Natural killer cell treated with Interleukin-12 subunit alpha and Interleukin-12 subunit beta and Interleukin-15 and Interleukin-18, amount 100 ng/mL, for 72 hours (primary cell): Measurements from ENCODE around the gene TSSK6. TPM values are rescaled to one million over a fixed set of nuclear protein-coding genes. Genes with fewer than 3 reads are reported as not detected.
A peak's percentile ranks its signal among the peaks of the same experiment; 100 is the strongest.

ENCODE experiments used
- ATAC-seq, 2 donors: fragments of 150-1000 bp; cut with Tn5 transposase in 1 of 2; sonication (Bioruptor Pico), chemical (Tn5 transposase) in 1 of 2; 2 replicates each; pipeline ENCODE4 v1.10.0; 2021
- DNase-seq: peaks from one replicate; pipeline ENCODE4 v3.0.0; 2022; ENCODE audit warnings: low spot score
- H3K27ac Mint-ChIP-seq, 2 donors: 1 replicate in 1 of 2; 2 replicates in 1 of 2; pipeline ENCODE4 v1.8.0; 2022; ENCODE audit warnings: mixed read lengths in 2 of 2, mild to moderate bottlenecking in 1 of 2, moderate library complexity in 1 of 2
- H3K27me3 Mint-ChIP-seq, 2 donors: 1 replicate in 1 of 2; 2 replicates in 1 of 2; pipeline ENCODE4 v1.8.0; 2022; ENCODE audit warnings: mixed read lengths in 2 of 2
- H3K36me3 Mint-ChIP-seq: one replicate; pipeline ENCODE4 v1.8.0; 2022; ENCODE audit warnings: mixed read lengths
- H3K4me1 Mint-ChIP-seq, 2 donors: 1 replicate in 1 of 2; 2 replicates in 1 of 2; pipeline ENCODE4 v1.8.0; 2022; ENCODE audit warnings: low read depth in 2 of 2, mixed read lengths in 2 of 2, mild to moderate bottlenecking in 1 of 2
- H3K4me3 Mint-ChIP-seq: one replicate; pipeline ENCODE4 v1.8.0; 2022; ENCODE audit warnings: mixed read lengths
- H3K9me3 Mint-ChIP-seq: 2 replicates; pipeline ENCODE4 v1.8.0; 2022; ENCODE audit warnings: mixed read lengths
- total RNA-seq, 2 donors: library from RNA; stranded (reverse); gene quantifications; one replicate each; pipeline ENCODE4 v1.2.3, GENCODE V29; 2022

Gene TSSK6
- total RNA-seq, 2 donors from 2014 or later = 1.9 to 2.6 TPM

DNA sequence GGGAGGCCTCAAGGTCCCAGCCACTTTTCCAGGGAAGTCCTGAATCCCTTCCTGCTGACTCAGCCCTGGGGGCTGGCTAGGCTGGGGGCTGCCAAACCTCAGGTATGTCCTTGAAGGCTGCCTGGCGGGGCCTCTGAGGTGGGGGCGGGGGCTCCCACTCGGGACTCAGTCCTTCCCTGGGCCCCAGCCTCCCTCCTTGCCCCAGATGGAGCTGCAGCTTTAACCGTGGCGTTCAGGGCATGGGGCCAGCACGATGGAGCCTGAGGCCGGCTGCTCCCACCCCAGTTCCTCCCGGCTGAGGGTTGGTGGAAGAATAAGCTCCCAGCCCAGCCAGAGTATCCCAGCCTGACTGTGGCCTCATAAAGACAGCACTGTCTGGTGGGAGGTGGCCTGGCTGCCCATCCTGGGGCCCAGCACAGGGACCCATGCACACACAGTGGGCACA, 35.2 kb upstream of the TSSK6 start:
- ATAC-seq (no peak), DNase-seq (no peak)
- no peak overlapping the region for H3K27ac Mint-ChIP-seq
- H3K4me1 Mint-ChIP-seq = peaks cover 0 to 3% of the 10 kb centered on the region in 2 donors
- H3K4me3 Mint-ChIP-seq = no peak overlapping the region
- H3K27me3 Mint-ChIP-seq = no peaks in the 10 kb centered on the region
- H3K9me3 Mint-ChIP-seq = no peaks in the 10 kb centered on the region
- no peaks in the 10 kb centered on the region for H3K36me3 Mint-ChIP-seq

DNA sequence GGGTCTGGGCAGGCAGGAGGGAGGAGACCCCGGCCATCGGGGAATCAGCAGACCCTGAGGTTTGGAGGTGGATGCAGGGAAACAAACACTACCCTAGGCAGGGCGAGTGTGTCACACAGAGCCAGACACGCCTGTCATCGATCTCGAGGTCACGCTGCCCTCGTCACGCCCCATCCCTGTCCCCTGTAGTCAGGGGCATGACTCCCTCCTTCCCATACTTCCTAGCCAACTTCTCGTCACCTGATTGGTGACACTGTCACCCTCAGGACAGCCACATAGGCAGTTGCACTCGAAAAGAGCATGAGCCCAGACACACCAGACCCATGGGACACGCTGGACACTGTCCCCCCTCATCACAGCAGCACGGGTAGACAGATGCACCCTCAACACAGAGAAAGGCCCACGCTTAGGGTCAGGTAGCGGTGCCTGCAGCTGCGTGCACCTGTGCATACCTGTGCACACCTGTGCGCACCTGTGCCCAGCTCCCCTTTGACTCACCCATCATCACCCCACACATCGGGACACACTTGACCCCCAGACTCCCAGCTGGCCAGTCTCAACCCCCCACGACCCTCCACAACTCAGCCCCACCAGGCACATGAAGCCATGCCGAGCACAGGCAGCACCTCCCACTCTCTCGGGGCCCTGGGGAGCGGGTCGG, 34.6 kb upstream of the TSSK6 start:
- no peaks in the 10 kb centered on the region for H3K9me3 Mint-ChIP-seq
- ATAC-seq = no peak
- H3K4me1 Mint-ChIP-seq = peaks cover 0 to 3% of the 10 kb centered on the region in 2 donors
- no peaks in the 10 kb centered on the region for H3K36me3 Mint-ChIP-seq
- no peaks in the 10 kb centered on the region for H3K27me3 Mint-ChIP-seq
- H3K4me3 Mint-ChIP-seq = no peak overlapping the region
- DNase-seq = no peak
- H3K27ac Mint-ChIP-seq = no peak overlapping the region

DNA sequence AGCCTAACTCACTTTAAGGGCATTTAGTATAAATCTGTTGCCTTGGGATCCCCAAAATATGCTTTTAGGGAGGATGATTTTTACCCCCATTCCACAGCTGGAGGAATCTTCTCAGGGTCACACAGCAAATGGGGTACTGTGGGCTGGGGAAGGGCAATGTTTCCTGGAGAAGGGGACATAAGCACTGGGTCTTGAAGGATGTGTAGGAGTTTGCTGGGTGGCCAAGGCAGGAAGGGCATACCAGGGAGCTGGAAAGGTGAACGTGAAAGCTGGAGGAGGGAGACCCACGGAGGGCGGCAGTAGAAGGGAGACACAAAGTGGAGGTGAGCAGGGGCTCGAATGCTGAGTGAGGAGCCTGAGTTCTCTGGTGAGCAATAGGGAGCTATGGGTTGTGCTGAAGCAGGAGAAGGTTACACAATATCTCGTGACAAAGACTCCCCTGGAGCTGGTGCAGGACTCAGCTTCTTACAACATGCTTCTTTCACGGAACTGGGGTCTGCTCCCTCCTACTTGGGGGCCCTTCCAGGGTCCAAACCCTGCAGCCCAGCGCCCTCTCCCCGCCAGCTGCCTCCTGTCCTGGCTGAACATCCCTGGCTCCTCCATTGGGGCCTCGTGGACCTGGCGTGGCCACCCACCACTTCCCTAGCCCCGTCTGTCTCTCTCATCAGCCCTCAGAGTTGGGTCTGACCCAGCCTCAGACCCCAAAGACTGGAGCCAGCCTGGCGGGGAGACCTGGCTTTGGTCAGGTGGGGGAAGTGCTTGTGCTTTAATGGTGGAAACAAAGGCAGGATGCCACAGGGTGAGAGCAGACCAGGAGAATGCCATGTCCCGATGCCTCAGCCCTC, 33.8 kb upstream of the TSSK6 start:
- H3K4me3 Mint-ChIP-seq = no peak overlapping the region
- no peaks in the 10 kb centered on the region for H3K9me3 Mint-ChIP-seq
- no peaks in the 10 kb centered on the region for H3K27me3 Mint-ChIP-seq
- H3K4me1 Mint-ChIP-seq = no peaks in the 10 kb centered on the region
- H3K27ac Mint-ChIP-seq = no peak overlapping the region
- no peak for ATAC-seq
- DNase-seq = no peak
- no peaks in the 10 kb centered on the region for H3K36me3 Mint-ChIP-seq

DNA sequence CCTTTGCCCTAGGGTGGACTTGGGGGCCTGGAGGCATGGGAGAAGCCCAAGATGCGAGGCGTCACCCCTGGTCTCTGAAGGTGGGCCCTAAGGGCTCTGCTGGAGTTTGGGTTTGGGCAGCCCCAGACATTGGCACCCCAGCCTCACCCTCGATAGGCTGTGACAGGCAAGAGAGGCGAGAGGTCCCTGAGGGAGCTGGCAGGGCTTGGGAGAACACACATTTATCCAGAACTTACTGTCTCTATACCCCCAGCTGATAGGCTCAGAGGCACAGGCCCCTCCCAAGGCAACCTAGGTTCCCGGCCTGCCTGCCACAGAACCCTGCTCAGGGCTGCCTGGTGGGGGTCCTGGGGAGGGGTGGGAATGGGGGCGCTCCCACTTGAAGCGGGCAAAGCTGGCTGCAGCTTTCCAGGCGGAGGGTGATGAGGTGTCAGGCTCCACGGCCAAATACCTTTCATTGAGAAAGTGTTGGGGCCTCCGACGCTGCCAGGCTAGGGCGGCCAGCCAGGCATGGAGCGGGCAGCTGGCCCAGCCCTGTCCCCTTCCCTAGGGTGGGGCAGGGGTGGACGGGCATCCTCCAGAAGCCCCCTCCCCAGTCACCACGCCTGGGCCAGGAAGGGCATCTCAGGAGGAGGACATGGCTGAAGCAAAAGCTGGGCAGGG, 32.5 kb upstream of the TSSK6 start:
- Mint-ChIP-seq H3K27me3 (no peaks in the 10 kb centered on the region), H3K4me3 (no peak overlapping the region), H3K9me3 (no peaks in the 10 kb centered on the region), H3K36me3 (no peaks in the 10 kb centered on the region), H3K4me1 (no peaks in the 10 kb centered on the region), H3K27ac (no peak overlapping the region)
- no peak for ATAC-seq
- DNase-seq = no peak

DNA sequence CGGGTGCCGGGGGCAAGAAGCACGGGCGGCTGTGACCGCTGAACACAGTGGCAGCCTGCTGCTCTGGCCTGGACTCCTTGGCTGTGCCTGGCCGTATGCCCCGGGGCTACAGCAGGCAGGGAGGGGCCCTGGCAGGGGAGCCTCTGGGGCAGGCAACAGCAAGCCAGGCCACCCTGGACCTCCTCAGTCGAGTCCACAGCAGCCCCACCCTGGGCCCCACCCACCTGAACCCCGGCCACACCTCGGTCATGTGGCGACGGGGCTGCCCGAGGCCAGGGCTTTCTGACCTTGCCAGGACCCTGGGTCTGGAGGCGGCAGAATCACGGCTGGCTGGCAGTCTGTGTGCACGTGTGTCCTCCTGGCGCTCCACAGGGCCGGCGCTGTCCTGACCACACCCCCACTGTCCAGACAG, 31.4 kb upstream of the TSSK6 start:
- H3K36me3 Mint-ChIP-seq = no peaks in the 10 kb centered on the region
- DNase-seq (no peak), ATAC-seq (no peak)
- no peaks in the 10 kb centered on the region for H3K27me3 Mint-ChIP-seq
- H3K27ac Mint-ChIP-seq = no peak overlapping the region
- no peak overlapping the region for H3K4me3 Mint-ChIP-seq
- peaks cover 3 to 6% of the 10 kb centered on the region in 2 donors for H3K4me1 Mint-ChIP-seq
- no peaks in the 10 kb centered on the region for H3K9me3 Mint-ChIP-seq

DNA sequence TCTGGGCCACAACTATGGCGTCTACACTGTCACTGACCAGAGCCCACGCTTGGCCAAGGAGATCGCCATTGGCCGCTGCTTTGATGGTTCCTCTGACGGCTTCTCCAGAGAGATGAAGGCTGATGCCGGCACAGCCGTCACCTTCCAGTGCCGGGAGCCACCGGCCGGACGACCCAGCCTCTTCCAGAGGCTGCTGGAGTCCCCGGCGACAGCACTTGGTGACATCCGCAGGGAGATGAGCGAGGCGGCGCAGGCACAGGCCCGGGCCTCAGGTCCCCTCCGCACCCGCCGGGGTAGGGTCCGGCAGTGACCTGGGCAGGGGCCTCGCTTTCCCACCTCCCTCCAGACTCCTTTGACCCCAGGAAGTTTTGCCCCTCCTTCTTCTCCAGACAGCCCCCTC, 30.4 kb upstream of the TSSK6 start:
- DNase-seq (no peak), ATAC-seq (no peak)
- no peaks in the 10 kb centered on the region for H3K27me3 Mint-ChIP-seq
- no peaks in the 10 kb centered on the region for H3K36me3 Mint-ChIP-seq
- H3K4me1 Mint-ChIP-seq = peaks cover 4 to 6% of the 10 kb centered on the region in 2 donors
- H3K9me3 Mint-ChIP-seq = no peaks in the 10 kb centered on the region
- no peak overlapping the region for H3K27ac Mint-ChIP-seq
- no peak overlapping the region for H3K4me3 Mint-ChIP-seq

DNA sequence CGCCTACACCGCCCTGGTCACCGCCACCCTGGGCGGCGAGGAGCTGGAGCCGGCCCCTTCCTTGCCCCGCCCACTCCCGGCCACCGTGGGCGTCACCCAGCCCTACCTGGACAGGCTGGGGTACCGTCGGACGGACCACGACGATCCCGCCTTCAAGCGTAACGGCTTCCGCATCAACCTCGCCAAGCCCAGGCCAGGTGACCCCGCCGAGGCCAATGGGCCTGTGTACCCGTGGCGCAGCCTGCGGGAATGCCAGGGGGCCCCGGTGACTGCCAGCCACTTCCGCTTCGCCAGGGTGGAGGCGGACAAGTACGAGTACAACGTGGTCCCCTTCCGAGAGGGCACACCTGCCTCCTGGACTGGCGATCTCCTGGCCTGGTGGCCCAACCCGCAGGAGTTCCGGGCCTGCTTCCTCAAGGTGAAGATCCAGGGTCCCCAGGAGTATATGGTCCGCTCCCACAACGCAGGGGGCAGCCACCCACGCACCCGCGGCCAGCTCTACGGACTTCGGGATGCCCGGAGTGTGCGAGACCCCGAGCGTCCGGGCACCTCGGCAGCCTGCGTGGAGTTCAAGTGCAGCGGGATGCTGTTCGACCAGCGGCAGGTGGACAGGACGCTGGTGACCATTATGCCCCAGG, 29.7 kb upstream of the TSSK6 start:
- no peak overlapping the region for H3K27ac Mint-ChIP-seq
- H3K27me3 Mint-ChIP-seq = no peaks in the 10 kb centered on the region
- H3K36me3 Mint-ChIP-seq = no peaks in the 10 kb centered on the region
- H3K9me3 Mint-ChIP-seq = no peaks in the 10 kb centered on the region
- H3K4me3 Mint-ChIP-seq = no peak overlapping the region
- H3K4me1 Mint-ChIP-seq = peaks cover 6% of the 10 kb centered on the region in 2 donors
- ATAC-seq (no peak), DNase-seq (no peak)

DNA sequence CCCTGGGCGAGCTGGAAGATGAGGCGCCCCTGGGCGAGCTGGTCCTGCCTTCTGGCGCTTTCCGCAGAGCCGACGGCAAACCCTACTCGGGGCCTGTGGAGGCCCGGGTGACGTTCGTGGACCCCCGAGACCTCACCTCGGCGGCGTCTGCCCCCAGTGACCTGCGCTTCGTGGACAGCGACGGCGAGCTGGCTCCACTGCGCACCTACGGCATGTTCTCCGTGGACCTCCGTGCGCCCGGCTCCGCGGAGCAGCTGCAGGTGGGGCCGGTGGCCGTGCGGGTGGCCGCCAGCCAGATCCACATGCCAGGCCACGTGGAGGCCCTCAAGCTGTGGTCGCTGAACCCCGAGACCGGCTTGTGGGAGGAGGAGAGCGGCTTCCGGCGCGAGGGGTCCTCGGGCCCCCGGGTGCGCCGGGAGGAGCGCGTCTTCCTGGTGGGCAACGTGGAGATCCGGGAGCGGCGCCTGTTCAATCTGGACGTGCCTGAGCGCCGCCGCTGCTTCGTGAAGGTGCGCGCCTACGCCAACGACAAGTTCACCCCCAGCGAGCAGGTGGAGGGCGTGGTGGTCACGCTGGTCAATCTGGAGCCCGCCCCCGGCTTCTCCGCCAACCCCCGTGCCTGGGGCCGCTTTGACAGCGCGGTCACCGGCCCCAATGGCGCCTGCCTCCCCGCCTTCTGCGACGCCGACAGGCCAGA, 29.1 kb upstream of the TSSK6 start:
- no peak for DNase-seq
- Mint-ChIP-seq H3K9me3 (no peaks in the 10 kb centered on the region), H3K36me3 (no peaks in the 10 kb centered on the region), H3K4me1 (peaks cover 6% of the 10 kb centered on the region in 2 donors), H3K27me3 (no peaks in the 10 kb centered on the region), H3K27ac (no peak overlapping the region), H3K4me3 (no peak overlapping the region)
- ATAC-seq = no peak

DNA sequence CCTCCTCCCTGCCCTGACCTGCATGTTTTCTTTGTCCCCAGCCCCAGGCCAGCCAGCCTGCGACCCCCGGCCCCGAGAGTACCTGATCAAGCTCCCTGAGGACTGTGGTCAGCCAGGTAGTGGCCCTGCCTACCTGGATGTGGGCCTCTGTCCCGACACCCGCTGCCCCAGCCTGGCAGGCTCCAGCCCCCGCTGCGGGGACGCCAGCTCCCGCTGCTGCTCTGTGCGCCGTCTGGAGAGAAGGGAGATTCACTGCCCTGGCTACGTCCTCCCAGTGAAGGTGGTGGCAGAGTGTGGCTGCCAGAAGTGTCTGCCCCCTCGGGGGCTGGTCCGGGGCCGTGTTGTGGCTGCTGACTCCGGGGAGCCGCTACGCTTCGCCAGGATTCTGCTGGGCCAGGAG, 28.3 kb upstream of the TSSK6 start:
- H3K4me1 Mint-ChIP-seq = peaks cover 11% of the 10 kb centered on the region in 2 donors
- no peak overlapping the region for H3K27ac Mint-ChIP-seq
- peaks cover 0 to 4% of the 10 kb centered on the region in 2 donors for H3K27me3 Mint-ChIP-seq
- no peaks in the 10 kb centered on the region for H3K9me3 Mint-ChIP-seq
- no peak for DNase-seq
- no peak for ATAC-seq
- no peaks in the 10 kb centered on the region for H3K36me3 Mint-ChIP-seq
- H3K4me3 Mint-ChIP-seq = no peak overlapping the region

DNA sequence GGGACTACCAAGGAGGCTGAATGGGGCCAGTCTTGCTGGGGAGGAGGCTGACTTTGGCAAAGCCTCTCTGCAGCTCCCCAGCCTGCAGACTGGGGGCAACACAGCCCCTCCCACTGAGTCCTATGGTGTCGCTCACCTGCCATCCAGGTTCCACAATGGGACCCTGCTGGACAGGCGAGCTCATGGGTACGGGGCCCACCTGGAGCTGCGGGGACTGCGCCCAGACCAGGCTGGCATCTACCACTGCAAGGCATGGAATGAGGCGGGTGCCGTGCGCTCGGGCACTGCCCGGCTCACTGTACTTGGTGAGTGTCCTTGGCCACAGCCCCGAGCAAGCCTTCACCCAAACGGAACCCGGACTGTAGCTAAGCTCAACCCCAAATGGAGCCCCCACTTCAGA, 27.8 kb upstream of the TSSK6 start:
- ATAC-seq (no peak), DNase-seq (no peak)
- H3K4me1 Mint-ChIP-seq = peaks cover 13% of the 10 kb centered on the region in 2 donors
- no peak overlapping the region for H3K27ac Mint-ChIP-seq
- H3K27me3 Mint-ChIP-seq = peaks cover 0 to 5% of the 10 kb centered on the region in 2 donors
- H3K4me3 Mint-ChIP-seq = no peak overlapping the region
- H3K36me3 Mint-ChIP-seq = no peaks in the 10 kb centered on the region
- no peaks in the 10 kb centered on the region for H3K9me3 Mint-ChIP-seq

DNA sequence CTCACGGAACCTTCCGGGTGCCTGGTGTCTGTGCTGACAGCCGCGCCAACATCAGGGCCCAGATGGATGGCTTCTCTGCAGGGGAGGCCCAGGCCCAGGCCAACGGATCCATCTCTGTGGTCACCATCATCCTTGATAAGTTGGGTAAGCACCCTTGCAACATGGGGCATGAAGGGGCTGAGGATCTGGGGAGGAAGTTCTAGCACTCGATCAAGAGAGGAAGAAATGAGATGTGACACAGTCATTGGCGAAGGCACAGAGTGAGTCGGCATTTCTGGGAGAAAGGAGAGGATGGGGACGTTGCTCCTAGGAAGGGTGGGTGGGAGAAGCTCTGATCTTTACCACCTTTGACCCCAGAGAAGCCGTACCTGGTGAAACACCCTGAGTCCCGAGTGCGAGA, 27.2 kb upstream of the TSSK6 start:
- DNase-seq (no peak), ATAC-seq (no peak)
- Mint-ChIP-seq H3K36me3 (no peaks in the 10 kb centered on the region), H3K4me1 (peaks cover 13 to 17% of the 10 kb centered on the region in 2 donors), H3K27me3 (peaks cover 0 to 9% of the 10 kb centered on the region in 2 donors), H3K9me3 (no peaks in the 10 kb centered on the region), H3K27ac (no peak overlapping the region), H3K4me3 (no peak overlapping the region)

DNA sequence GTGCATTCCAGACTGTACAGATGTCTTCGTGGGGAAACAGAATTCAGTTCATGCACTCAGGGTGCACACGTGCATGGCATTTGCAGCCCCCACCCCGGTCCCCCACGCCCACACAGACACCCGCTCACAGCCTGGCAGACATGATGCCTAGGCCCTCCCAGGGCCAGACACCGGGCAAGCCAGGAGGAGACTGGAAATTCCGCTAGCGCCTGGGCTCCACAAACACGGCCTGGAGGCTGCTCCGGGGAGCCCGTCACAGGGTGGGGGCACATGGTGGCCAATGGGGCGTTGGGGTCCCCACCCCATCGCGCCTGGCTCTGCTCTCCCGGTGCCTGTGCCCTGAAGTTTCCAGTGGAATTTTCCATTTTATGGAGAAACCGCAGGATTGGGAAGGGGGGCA, 26.3 kb upstream of the TSSK6 start:
- Mint-ChIP-seq H3K4me1 (peaks cover 13 to 21% of the 10 kb centered on the region in 2 donors), H3K27ac (no peak overlapping the region), H3K9me3 (no peaks in the 10 kb centered on the region), H3K27me3 (peaks cover 0 to 12% of the 10 kb centered on the region in 2 donors), H3K36me3 (no peaks in the 10 kb centered on the region), H3K4me3 (peak overlapping the region; percentile 28)
- DNase-seq (no peak), ATAC-seq (no peak)
